Thyroid gland (tissue), 4 donors: ENCODE data around the gene PRODH2. TPM values are rescaled to one million over a fixed set of nuclear protein-coding genes. Genes with fewer than 3 reads are reported as not detected.

Experiments used
- DNase-seq, 2 donors: peaks; one replicate each; pipeline ENCODE4 v3.0.0-alpha.2; 2019
- H3K27ac ChIP-seq, 3 donors: fragments of 200-600 bp; sonication (generic); 1 replicate in 2 of 3; 2 replicates in 1 of 3; pipeline ENCODE4 v1.5.1; 2016 to 2019; ENCODE audit warnings: mild to moderate bottlenecking in 1 of 3, moderate library complexity in 1 of 3
- H3K27me3 ChIP-seq: fragments of 200-600 bp; sonication (generic); one replicate; pipeline ENCODE4 v1.5.1; 2019
- H3K36me3 ChIP-seq, 2 donors: fragments of 200-600 bp; sonication (generic); one replicate each; pipeline ENCODE4 v1.5.1; 2016 to 2019
- H3K4me1 ChIP-seq, 2 donors: fragments of 200-600 bp; sonication (generic); one replicate each; pipeline ENCODE4 v1.5.1; 2017 to 2019
- H3K4me3 ChIP-seq, 3 donors: fragments of 200-600 bp; sonication (generic); replicated peaks in 1 of 3; 1 replicate in 2 of 3; 2 replicates in 1 of 3; pipeline ENCODE4 v1.5.1; 2016; ENCODE audit warnings: mild to moderate bottlenecking in 1 of 3
- H3K9me3 ChIP-seq: fragments of 200-600 bp; sonication (generic); one replicate; pipeline ENCODE4 v1.5.1; 2017
- POLR2A ChIP-seq, 2 donors: fragments of 450-650 bp; IDR thresholded peaks; one replicate each; pipeline ENCODE4 v1.6.1; 2017; ENCODE audit warnings: antibody characterized with exemption in 2 of 2, mild to moderate bottlenecking in 2 of 2, moderate library complexity in 1 of 2
- WGBS, 2 donors: methylation state at CpG; one replicate each; pipeline ENCODE4 v1.1.5; 2017; 5-methylcytosine and 5-hydroxymethylcytosine counted together
- intact Hi-C: fragments of 100-400 bp; cut with DNase I; formaldehyde crosslinking; loops from one replicate; pipeline ENCODE4 v1.15.1; 2023
- total RNA-seq, 4 donors: library from RNA; depleted of rRNA; stranded (reverse); fragments of >200 nt; gene quantifications; one replicate each; pipeline ENCODE4 v1.2.3, GENCODE V29; 2016
- TF ChIP-seq, protein P1 (sequence below), 6 experiments: fragments of 200-600 bp in 3 of 6; fragments of 450-650 bp in 3 of 6; sonication (generic) in 3 of 6; IDR thresholded peaks; one replicate each; pipeline ENCODE4 v1.5.1; 2016 to 2019; ENCODE audit warnings: antibody characterized with exemption in 6 of 6, mild to moderate bottlenecking in 2 of 6, inconsistent platforms in 1 of 6, moderate library complexity in 1 of 6

PRODH2 gene
- total RNA-seq, 4 donors from 2014 or later: not detected

DNA sequence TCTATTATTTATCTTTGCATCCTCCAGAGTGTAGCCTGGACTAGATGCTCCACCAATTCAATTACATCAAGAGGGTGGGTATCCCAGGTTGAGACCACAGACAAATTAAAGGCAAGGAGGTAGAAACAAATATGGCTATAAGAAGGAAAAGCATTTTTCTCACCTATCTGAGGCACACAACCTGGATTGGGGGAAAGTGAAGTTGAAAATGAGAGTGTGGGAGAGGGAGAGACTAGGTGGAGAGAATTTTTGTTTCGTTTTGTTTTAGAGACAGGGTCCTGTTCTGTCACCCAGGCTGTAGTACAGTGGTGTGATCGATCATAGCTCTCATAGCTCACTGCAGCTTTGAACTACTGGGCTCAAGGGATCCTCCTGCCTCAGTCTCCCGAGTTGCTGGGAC, 5.8 kb upstream of the PRODH2 start:
- intact Hi-C loops: no loop called here
- H3K4me3 ChIP-seq: no peak overlapping the region
- no peak for TF ChIP-seq POLR2A (IDR thresholded peaks at IDR 0.05)
- TF ChIP-seq, protein P1, sequence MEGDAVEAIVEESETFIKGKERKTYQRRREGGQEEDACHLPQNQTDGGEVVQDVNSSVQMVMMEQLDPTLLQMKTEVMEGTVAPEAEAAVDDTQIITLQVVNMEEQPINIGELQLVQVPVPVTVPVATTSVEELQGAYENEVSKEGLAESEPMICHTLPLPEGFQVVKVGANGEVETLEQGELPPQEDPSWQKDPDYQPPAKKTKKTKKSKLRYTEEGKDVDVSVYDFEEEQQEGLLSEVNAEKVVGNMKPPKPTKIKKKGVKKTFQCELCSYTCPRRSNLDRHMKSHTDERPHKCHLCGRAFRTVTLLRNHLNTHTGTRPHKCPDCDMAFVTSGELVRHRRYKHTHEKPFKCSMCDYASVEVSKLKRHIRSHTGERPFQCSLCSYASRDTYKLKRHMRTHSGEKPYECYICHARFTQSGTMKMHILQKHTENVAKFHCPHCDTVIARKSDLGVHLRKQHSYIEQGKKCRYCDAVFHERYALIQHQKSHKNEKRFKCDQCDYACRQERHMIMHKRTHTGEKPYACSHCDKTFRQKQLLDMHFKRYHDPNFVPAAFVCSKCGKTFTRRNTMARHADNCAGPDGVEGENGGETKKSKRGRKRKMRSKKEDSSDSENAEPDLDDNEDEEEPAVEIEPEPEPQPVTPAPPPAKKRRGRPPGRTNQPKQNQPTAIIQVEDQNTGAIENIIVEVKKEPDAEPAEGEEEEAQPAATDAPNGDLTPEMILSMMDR (IDR thresholded peaks at IDR 0.05): no peak
- H3K4me1 ChIP-seq: no peaks in the 10 kb centered on the region
- H3K9me3 ChIP-seq: no peaks in the 10 kb centered on the region
- H3K27ac ChIP-seq: no peak overlapping the region
- no peak for DNase-seq
- no peaks in the 10 kb centered on the region for H3K36me3 ChIP-seq
- WGBS, 2 donors: 65 to 75% methylated on average over 3 of the region's 3 CpGs
- no peaks in the 10 kb centered on the region for H3K27me3 ChIP-seq

DNA sequence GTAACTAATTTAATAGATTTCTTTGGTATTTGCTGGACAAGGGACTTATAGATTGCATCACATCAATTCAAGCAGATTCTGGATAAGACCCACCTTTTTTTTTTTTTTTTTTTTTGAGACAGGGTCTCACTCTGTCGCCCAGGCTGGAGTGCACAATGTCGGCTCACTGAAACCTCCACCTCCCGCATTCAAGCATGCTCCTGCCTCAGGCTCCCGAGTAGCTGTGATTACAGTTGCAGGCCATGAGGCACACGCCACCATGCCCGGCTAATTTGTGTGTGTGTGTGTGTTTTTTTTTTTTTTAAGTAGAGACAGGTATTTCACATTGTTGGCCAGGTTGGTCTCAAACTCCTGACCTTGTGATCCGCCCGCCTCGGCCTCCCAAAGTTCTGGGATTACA, 4.2 kb upstream of the PRODH2 start:
- no peaks in the 10 kb centered on the region for H3K4me1 ChIP-seq
- no peaks in the 10 kb centered on the region for H3K27me3 ChIP-seq
- DNase-seq: no peak
- intact Hi-C loops: no loop called here
- WGBS, 2 donors: 74 to 82% methylated on average over 9 of the region's 9 CpGs
- H3K36me3 ChIP-seq: no peaks in the 10 kb centered on the region
- no peak overlapping the region for H3K27ac ChIP-seq
- H3K4me3 ChIP-seq: no peak overlapping the region
- TF ChIP-seq POLR2A (IDR thresholded peaks at IDR 0.05): no peak
- TF ChIP-seq, protein P1 (IDR thresholded peaks at IDR 0.05): no peak
- no peaks in the 10 kb centered on the region for H3K9me3 ChIP-seq

DNA sequence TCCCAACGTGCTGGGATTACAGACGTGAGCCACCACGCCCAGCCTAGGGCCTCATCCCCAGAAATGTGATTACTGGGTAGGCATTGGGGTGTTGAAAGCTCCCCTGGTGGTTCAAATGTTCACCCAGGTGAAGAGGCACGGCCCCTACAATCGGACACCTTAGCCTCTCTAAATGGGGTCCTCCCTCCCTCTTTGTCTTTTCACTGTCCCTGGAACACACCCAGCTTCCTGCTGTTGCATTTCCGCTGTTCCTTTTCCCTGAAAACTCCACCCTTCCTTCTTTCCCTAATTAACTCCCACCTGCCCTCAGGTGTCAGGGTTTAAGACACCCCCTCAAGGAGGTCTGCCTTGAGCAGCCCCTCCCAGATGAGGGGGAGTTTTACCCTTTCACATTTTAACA, 3.6 kb upstream of the PRODH2 start:
- DNase-seq: no peak
- TF ChIP-seq, protein P1 (IDR thresholded peaks at IDR 0.05): no peak
- TF ChIP-seq POLR2A (IDR thresholded peaks at IDR 0.05): no peak
- H3K36me3 ChIP-seq: no peaks in the 10 kb centered on the region
- no peaks in the 10 kb centered on the region for H3K27me3 ChIP-seq
- no peak overlapping the region for H3K4me3 ChIP-seq
- intact Hi-C loops: no loop called here
- WGBS, 2 donors: 49 to 50% methylated on average over 5 to 6 of the region's 6 CpGs
- no peak overlapping the region for H3K27ac ChIP-seq
- no peaks in the 10 kb centered on the region for H3K9me3 ChIP-seq
- no peaks in the 10 kb centered on the region for H3K4me1 ChIP-seq

DNA sequence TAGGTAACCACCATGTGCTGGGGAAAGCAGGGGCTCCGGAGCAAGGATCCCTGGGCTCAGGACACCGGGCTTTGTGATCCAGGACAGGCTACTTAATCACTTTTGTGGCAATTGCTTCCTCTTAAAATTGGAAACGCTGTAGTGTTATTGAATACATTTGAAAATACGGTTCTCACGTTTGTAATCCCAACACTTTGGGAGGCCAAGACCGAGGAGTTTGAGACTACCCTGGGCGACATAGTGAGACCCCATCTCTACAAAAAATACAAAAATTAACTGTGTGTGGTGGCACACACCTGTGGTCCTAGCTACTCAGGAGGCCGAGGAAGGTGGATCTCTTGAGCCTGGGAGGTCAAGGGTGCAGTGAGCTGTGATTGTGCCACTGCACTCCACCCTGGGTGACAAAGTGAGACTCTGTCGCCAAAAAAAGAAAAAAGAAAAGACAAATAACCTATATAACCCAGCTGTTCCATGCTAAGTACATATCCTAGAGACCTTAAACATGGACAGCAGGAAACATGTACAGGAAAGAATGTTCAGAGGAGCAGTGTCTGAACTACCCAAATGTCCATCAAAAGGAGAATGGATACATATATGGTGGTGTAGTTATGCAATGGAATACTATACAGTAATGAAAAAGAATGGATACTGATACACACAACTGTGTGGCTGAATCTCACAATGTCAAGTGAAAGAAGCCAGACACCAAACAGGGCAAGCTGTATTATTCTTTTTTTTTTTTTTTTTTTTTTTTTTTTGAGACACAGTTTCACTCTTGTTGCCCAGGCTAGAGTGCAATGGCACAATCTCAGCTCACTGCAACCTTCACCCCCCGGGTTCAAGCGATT, 622 bp upstream of the PRODH2 start:
- Histone ChIP-seq H3K9me3 (no peaks in the 10 kb centered on the region), H3K36me3 (no peaks in the 10 kb centered on the region), H3K27ac (no peak overlapping the region), H3K4me3 (no peak overlapping the region), H3K4me1 (no peaks in the 10 kb centered on the region), H3K27me3 (no peaks in the 10 kb centered on the region)
- intact Hi-C loops: no loop called here
- no peak for DNase-seq
- no peak for TF ChIP-seq POLR2A (IDR thresholded peaks at IDR 0.05)
- TF ChIP-seq, protein P1 (IDR thresholded peaks at IDR 0.05): no peak
- WGBS, 2 donors: 83 to 88% methylated on average over 11 of the region's 11 CpGs
